H1 (cell line): ENCODE results near the gene VGF.

Experiments used
- CTCF ChIP-seq, 3 experiments: IDR thresholded peaks; 1 replicate in 2 of 3; 2 replicates in 1 of 3; pipeline versions ENCODE4 v1.5.1 to v1.6.1; 2011; ENCODE audit warnings: low read length in 3 of 3, mild to moderate bottlenecking in 3 of 3, inconsistent platforms in 2 of 3, low read depth in 1 of 3, moderate library complexity in 1 of 3; ENCODE audit not compliant: insufficient read depth in 1 of 3; ENCODE audit errors: control extremely low read depth in 1 of 3
- EGR1 ChIP-seq: IDR thresholded peaks from 2 replicates; pipeline ENCODE4 v1.6.1; 2011; ENCODE audit warnings: low read depth, low read length, borderline replicate concordance

- TF ChIP-seq CTCF (IDR thresholded peaks at IDR 0.05; ENCODE audit: control extremely low read depth in 1 of 3, insufficient read depth in 1 of 3, low read depth in 1 of 3, low read length in 3 of 3) (no peak), EGR1 (no peak)
Observed at GRCh38 chr7:101201695-101202602, 36.6 kb upstream of the VGF start.
